ENCODE data around the gene FBXO38. TPM values are rescaled to one million over a fixed set of nuclear protein-coding genes. Genes with fewer than 3 reads are reported as not detected.
A peak's percentile ranks its signal among the peaks of the same experiment; 100 is the strongest.

Gene FBXO38
- total and polyA plus RNA-seq, 2 donors (not counting 1 experiment from before 2014, with no cell fraction given), result 14.4 to 97.0 TPM

GRCh38 chr5:148381906-148382305 lies 1.9 kb upstream of the FBXO38 start:
- WGBS (ENCODE audit: insufficient coverage), result no CpG with 5 or more reads among the region's 3 CpGs
- POLR2A ChIA-PET, result no interaction called here
- ATAC-seq (ENCODE audit: low read depth), result no peak

More at GRCh38 chr5:148381906-148382305, 1.9 kb upstream of the FBXO38 start:
- Mint-ChIP-seq H3K9me3 (ENCODE audit: insufficient read depth) (no peaks in the 10 kb centered on the region), H3K4me3 (peak overlapping the region; percentile 36), H3K27ac (no peak overlapping the region), H3K4me1 (peaks cover 38% of the 10 kb centered on the region), H3K27me3 (no peaks in the 10 kb centered on the region)
- Histone ChIP-seq H4K20me1 (ENCODE audit: control insufficient read depth, insufficient read depth, low read length, poor library complexity, severe bottlenecking) (no peaks in the 10 kb centered on the region), H3K4me3 (ENCODE audit: control extremely low read depth in 1 of 5, extremely low read depth in 1 of 5, insufficient read depth in 1 of 5, low read depth in 2 of 5, low read length in 4 of 5) (no peak overlapping the region), H3K9me3 (ENCODE audit: control extremely low read depth in 1 of 3, control insufficient read depth in 2 of 3, insufficient read depth in 1 of 3, low read length in 2 of 3) (peaks cover 0 to 7% (median 6%) of the 10 kb centered on the region in 3 donors), H3K27ac (ENCODE audit: low read length in 2 of 2) (no peak overlapping the region), H3K4me1 (ENCODE audit: control insufficient read depth in 2 of 2, insufficient read depth in 2 of 2, low read length in 2 of 2) (peaks cover 24 to 26% of the 10 kb centered on the region in 2 donors), H3K36me3 (replicated peaks in 1 of 2; ENCODE audit: control extremely low read depth in 1 of 2, control insufficient read depth in 1 of 2, extremely low read depth in 1 of 2, insufficient read depth in 2 of 2, low read length in 1 of 2) (peaks cover 0 to under 1% of the 10 kb centered on the region in 2 experiments), H2AFZ (ENCODE audit: insufficient read depth, low read depth, low read length, poor library complexity, severe bottlenecking) (no peak overlapping the region), H3K4me2 (replicated peaks; ENCODE audit: low read depth, low read length, poor library complexity, severe bottlenecking) (no peak overlapping the region), H3K9ac (ENCODE audit: low read length) (no peak overlapping the region), H3K79me2 (ENCODE audit: control insufficient read depth, insufficient read depth, low read length) (peaks cover 41% of the 10 kb centered on the region), H3K27me3 (replicated peaks in 1 of 4; ENCODE audit: control extremely low read depth in 1 of 4, control insufficient read depth in 3 of 4, insufficient read depth in 4 of 4, low read length in 3 of 4) (no peaks in the 10 kb centered on the region)
- DNase-seq, result no peak
- CTCF ChIA-PET, result no interaction called here
- TF ChIP-seq EZH2 (IDR thresholded peaks at IDR 0.05; ENCODE audit: borderline replicate concordance, insufficient read depth, low read depth, low read length, poor library complexity, severe bottlenecking) (no peak), CTCF (IDR thresholded peaks at IDR 0.05) (no peak)
- intact Hi-C loops (cut with micrococcal nuclease), result loop anchor here (5.0 kb wide), 4 partner anchors 425 to 975 kb away; partner anchors contain the start of genes ADRB2, JAKMIP2 and PCYOX1L
